ENCODE data around the gene EPS8L1. TPM values are rescaled to one million over a fixed set of nuclear protein-coding genes. Genes with fewer than 3 reads are reported as not detected.

EPS8L1 gene
- polyA plus RNA-seq, 1 donor from 2014 or later = 25.5 TPM

DNA sequence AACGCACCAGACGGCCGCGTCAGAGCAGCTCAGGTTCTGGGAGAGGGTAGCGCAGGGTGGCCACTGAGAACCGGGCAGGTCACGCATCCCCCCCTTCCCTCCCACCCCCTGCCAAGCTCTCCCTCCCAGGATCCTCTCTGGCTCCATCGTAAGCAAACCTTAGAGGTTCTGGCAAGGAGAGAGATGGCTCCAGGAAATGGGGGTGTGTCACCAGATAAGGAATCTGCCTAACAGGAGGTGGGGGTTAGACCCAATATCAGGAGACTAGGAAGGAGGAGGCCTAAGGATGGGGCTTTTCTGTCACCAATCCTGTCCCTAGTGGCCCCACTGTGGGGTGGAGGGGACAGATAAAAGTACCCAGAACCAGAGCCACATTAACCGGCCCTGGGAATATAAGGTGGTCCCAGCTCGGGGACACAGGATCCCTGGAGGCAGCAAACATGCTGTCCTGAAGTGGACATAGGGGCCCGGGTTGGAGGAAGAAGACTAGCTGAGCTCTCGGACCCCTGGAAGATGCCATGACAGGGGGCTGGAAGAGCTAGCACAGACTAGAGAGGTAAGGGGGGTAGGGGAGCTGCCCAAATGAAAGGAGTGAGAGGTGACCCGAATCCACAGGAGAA is 39.9 kb downstream of the EPS8L1 start:
- Histone ChIP-seq H3K27me3 (ENCODE audit: insufficient read depth, low read depth, low read length) (no peaks in the 10 kb centered on the region), H3K27ac (ENCODE audit: low read length) (no peak overlapping the region)

DNA sequence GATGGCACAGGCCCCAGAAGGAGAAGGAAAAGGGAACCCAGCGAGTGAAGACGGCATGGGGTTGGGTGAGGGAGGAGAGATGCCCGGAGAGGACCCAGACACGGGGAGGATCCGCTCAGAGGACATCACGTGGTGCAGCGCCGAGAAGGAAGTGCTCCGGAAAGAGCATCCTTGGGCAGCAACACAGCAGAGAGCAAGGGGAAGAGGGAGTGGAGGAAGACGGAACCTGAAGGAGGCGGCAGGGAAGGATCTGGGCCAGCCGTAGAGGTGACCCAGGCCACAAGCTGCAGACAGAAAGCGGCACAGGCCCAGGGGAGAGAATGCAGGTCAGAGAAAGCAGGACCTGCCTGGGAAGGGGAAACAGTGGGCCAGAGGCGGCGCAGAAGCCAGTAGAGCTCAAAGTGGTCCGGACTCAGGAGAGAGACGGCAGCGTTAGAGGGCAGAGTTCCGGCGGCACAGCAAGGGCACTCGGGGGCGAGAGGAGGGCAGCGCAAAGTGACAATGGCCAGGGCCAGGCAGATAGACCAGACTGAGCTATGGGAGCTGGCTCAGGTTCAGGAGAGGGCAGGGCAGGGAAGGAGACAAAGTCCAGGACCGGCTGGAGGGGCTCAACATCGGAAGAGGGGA is 40.7 kb downstream of the EPS8L1 start:
- H2AFZ ChIP-seq (ENCODE audit: low read depth, low read length) = no peak overlapping the region
- peaks cover 9% of the 10 kb centered on the region for H4K20me1 ChIP-seq (ENCODE audit: insufficient read depth)
- H3K4me3 ChIP-seq (ENCODE audit: low read length) = peak overlapping the region; percentile 85
- peak overlapping the region; percentile 65 for H3K27ac ChIP-seq (ENCODE audit: low read length)
- no peaks in the 10 kb centered on the region for H3K9me2 ChIP-seq (ENCODE audit: insufficient read depth, low read length)
- H3K9me3 ChIP-seq (ENCODE audit: low read length) = no peaks in the 10 kb centered on the region
- no peaks in the 10 kb centered on the region for H3K27me3 ChIP-seq (ENCODE audit: insufficient read depth, low read depth, low read length)
- TF ChIP-seq MXI1 (conservative IDR thresholded peaks at IDR 0.05; ENCODE audit: poor library complexity, severe bottlenecking) (peak; percentile 24), POLR2AphosphoS5 (IDR thresholded peaks at IDR 0.05) (no peak), TAF1 (IDR thresholded peaks at IDR 0.05; ENCODE audit: low read depth) (no peak)
- TF ChIP-seq, protein P1, sequence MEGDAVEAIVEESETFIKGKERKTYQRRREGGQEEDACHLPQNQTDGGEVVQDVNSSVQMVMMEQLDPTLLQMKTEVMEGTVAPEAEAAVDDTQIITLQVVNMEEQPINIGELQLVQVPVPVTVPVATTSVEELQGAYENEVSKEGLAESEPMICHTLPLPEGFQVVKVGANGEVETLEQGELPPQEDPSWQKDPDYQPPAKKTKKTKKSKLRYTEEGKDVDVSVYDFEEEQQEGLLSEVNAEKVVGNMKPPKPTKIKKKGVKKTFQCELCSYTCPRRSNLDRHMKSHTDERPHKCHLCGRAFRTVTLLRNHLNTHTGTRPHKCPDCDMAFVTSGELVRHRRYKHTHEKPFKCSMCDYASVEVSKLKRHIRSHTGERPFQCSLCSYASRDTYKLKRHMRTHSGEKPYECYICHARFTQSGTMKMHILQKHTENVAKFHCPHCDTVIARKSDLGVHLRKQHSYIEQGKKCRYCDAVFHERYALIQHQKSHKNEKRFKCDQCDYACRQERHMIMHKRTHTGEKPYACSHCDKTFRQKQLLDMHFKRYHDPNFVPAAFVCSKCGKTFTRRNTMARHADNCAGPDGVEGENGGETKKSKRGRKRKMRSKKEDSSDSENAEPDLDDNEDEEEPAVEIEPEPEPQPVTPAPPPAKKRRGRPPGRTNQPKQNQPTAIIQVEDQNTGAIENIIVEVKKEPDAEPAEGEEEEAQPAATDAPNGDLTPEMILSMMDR (IDR thresholded peaks at IDR 0.05; ENCODE audit: poor library complexity, severe bottlenecking) = no peak
- TF ChIP-seq, protein P2, sequence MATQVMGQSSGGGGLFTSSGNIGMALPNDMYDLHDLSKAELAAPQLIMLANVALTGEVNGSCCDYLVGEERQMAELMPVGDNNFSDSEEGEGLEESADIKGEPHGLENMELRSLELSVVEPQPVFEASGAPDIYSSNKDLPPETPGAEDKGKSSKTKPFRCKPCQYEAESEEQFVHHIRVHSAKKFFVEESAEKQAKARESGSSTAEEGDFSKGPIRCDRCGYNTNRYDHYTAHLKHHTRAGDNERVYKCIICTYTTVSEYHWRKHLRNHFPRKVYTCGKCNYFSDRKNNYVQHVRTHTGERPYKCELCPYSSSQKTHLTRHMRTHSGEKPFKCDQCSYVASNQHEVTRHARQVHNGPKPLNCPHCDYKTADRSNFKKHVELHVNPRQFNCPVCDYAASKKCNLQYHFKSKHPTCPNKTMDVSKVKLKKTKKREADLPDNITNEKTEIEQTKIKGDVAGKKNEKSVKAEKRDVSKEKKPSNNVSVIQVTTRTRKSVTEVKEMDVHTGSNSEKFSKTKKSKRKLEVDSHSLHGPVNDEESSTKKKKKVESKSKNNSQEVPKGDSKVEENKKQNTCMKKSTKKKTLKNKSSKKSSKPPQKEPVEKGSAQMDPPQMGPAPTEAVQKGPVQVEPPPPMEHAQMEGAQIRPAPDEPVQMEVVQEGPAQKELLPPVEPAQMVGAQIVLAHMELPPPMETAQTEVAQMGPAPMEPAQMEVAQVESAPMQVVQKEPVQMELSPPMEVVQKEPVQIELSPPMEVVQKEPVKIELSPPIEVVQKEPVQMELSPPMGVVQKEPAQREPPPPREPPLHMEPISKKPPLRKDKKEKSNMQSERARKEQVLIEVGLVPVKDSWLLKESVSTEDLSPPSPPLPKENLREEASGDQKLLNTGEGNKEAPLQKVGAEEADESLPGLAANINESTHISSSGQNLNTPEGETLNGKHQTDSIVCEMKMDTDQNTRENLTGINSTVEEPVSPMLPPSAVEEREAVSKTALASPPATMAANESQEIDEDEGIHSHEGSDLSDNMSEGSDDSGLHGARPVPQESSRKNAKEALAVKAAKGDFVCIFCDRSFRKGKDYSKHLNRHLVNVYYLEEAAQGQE (IDR thresholded peaks at IDR 0.05; ENCODE audit: borderline replicate concordance) = no peak
- peak overlapping the region; percentile 91 for H3K4me2 ChIP-seq (ENCODE audit: low read length)
- H3K36me3 ChIP-seq (ENCODE audit: insufficient read depth, low read length) = no peaks in the 10 kb centered on the region
- peak overlapping the region; percentile 81 for H3K9ac ChIP-seq (ENCODE audit: low read length)
- H3F3A ChIP-seq (ENCODE audit: insufficient read depth, low read length, poor library complexity, severe bottlenecking) = no peaks in the 10 kb centered on the region
- peaks cover 46% of the 10 kb centered on the region for H3K79me2 ChIP-seq (replicated peaks; ENCODE audit: insufficient read depth, low read length)

More for the DNA sequence above, 39.9 kb downstream of the EPS8L1 start:
- peak overlapping the region; percentile 81 for H3K9ac ChIP-seq (ENCODE audit: low read length)
- H3K36me3 ChIP-seq (ENCODE audit: insufficient read depth, low read length) = no peaks in the 10 kb centered on the region
- peak overlapping the region; percentile 91 for H3K4me2 ChIP-seq (ENCODE audit: low read length)
- peak overlapping the region; percentile 85 for H3K4me3 ChIP-seq (ENCODE audit: low read length)
- H3K79me2 ChIP-seq (replicated peaks; ENCODE audit: insufficient read depth, low read length) = peaks cover 46% of the 10 kb centered on the region
- H3K9me3 ChIP-seq (ENCODE audit: low read length) = no peaks in the 10 kb centered on the region
- peaks cover 9% of the 10 kb centered on the region for H4K20me1 ChIP-seq (ENCODE audit: insufficient read depth)
- no peak for TF ChIP-seq RAD21 (conservative IDR thresholded peaks at IDR 0.05)
- TF ChIP-seq EZH2 (IDR thresholded peaks at IDR 0.05; ENCODE audit: borderline replicate concordance, insufficient read depth, low read length, poor library complexity, severe bottlenecking) = no peak
- TF ChIP-seq SMC3 (conservative IDR thresholded peaks at IDR 0.05; ENCODE audit: poor library complexity) = no peak
- TF ChIP-seq, protein P2 (IDR thresholded peaks at IDR 0.05; ENCODE audit: borderline replicate concordance) = no peak
- no peak for TF ChIP-seq MXI1 (conservative IDR thresholded peaks at IDR 0.05; ENCODE audit: poor library complexity, severe bottlenecking)
- TF ChIP-seq, protein P1 (IDR thresholded peaks at IDR 0.05; ENCODE audit: poor library complexity, severe bottlenecking) = no peak
- TF ChIP-seq TAF1 (IDR thresholded peaks at IDR 0.05; ENCODE audit: low read depth) = no peak
- no peak for TF ChIP-seq POLR2AphosphoS5 (IDR thresholded peaks at IDR 0.05)
- TF ChIP-seq EP300 (conservative IDR thresholded peaks at IDR 0.05; ENCODE audit: poor library complexity, severe bottlenecking) = no peak
- H2AFZ ChIP-seq (ENCODE audit: low read depth, low read length) = no peak overlapping the region
- H3K9me2 ChIP-seq (ENCODE audit: insufficient read depth, low read length) = no peaks in the 10 kb centered on the region
- H3F3A ChIP-seq (ENCODE audit: insufficient read depth, low read length, poor library complexity, severe bottlenecking) = no peaks in the 10 kb centered on the region
